Measurements from ENCODE around the gene RANBP10.

RANBP10 gene

DNA sequence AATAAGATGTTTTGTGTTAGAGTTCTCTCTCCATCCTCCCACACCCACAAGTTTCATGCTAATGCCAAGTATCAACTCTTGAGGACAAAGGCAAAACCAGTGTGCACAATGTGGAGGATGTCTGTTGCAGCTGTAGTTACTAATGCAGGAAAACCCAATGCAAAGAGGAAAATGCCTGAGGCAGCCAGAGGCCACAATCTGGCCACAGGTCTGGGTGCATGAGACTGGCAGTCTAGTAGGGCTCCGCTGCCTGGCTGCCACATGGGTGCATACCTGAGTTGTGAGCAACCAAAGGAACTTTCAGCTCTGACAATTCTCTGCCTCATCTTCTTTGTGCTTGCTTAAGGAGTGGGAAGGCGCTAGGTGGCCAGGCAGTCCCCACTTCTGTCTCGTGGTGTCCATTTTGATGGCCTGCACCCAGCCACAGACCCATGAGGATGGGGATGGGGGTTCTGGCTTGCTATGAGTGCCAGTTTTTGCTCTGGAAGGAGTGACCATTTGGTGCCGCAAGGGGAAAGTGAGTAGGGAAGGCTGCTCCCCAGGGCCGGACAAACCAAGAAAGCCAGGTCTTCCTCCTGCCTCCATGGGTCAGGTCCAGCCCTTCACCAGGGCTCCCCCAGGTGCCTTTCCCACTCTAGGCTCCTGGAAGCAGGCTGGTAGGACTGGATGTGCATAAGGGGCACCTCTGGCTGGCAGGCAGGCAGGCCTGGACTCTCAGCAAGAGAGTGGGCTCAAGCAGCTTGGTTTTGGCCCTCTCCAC is 83.0 kb downstream of the RANBP10 start:
- Histone ChIP-seq H3K4me1 (ENCODE audit: insufficient read depth, low read length, poor library complexity, severe bottlenecking) (peaks cover 9% of the 10 kb centered on the region), H3K4me3 (ENCODE audit: low read length, poor library complexity, severe bottlenecking) (no peak overlapping the region), H3K27me3 (ENCODE audit: insufficient read depth, low read length, poor library complexity, severe bottlenecking) (no peaks in the 10 kb centered on the region), H2AFZ (ENCODE audit: low read length) (no peak overlapping the region), H3K9ac (ENCODE audit: low read depth, low read length, poor library complexity, severe bottlenecking) (no peak overlapping the region), H4K20me1 (ENCODE audit: insufficient read depth, low read length, poor library complexity, severe bottlenecking) (peaks cover 3% of the 10 kb centered on the region), H3K4me2 (ENCODE audit: low read depth, low read length, poor library complexity, severe bottlenecking) (no peak overlapping the region), H3K79me2 (ENCODE audit: insufficient read depth, low read length) (peaks cover 7% of the 10 kb centered on the region), H3K9me2 (replicated peaks; ENCODE audit: low read depth, low read length) (no peaks in the 10 kb centered on the region), H3K36me3 (ENCODE audit: insufficient read depth, low read length) (peaks cover 35% of the 10 kb centered on the region; the same call in 1 of the 2 replicates), H3K9me3 (ENCODE audit: insufficient read depth, low read depth, low read length) (no peaks in the 10 kb centered on the region), H3F3A (ENCODE audit: low read depth) (no peaks in the 10 kb centered on the region)
- TF ChIP-seq, protein P1, sequence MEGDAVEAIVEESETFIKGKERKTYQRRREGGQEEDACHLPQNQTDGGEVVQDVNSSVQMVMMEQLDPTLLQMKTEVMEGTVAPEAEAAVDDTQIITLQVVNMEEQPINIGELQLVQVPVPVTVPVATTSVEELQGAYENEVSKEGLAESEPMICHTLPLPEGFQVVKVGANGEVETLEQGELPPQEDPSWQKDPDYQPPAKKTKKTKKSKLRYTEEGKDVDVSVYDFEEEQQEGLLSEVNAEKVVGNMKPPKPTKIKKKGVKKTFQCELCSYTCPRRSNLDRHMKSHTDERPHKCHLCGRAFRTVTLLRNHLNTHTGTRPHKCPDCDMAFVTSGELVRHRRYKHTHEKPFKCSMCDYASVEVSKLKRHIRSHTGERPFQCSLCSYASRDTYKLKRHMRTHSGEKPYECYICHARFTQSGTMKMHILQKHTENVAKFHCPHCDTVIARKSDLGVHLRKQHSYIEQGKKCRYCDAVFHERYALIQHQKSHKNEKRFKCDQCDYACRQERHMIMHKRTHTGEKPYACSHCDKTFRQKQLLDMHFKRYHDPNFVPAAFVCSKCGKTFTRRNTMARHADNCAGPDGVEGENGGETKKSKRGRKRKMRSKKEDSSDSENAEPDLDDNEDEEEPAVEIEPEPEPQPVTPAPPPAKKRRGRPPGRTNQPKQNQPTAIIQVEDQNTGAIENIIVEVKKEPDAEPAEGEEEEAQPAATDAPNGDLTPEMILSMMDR (conservative IDR thresholded peaks at IDR 0.05; ENCODE audit: low read length) = no peak
- no peak for TF ChIP-seq EZH2phosphoT487 (IDR thresholded peaks at IDR 0.05; ENCODE audit: borderline replicate concordance)

DNA sequence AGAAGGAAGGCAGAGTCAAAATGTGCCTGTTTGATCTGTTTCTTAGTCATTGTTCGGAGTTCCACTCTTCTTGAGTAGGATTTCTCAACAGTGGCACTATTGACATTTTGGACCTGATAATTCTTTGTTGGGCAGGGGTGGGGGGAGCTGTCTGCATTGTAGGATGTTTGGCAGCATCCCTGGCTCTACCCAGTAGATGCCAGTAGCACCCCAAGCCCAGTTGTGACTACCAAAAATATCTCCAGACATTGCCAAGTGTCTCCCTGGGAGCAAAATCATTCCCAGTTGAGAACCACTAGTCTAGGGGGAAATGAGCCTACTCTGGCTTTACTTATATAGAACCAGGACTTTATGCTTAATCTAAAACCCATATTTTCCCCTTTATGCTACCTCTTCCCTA is 86.1 kb downstream of the RANBP10 start:
- Histone ChIP-seq H3K9ac (ENCODE audit: low read depth, low read length, poor library complexity, severe bottlenecking) (peak overlapping the region; percentile 84), H3K9me3 (ENCODE audit: insufficient read depth, low read depth, low read length) (no peaks in the 10 kb centered on the region), H3K27me3 (ENCODE audit: insufficient read depth, low read length, poor library complexity, severe bottlenecking) (no peaks in the 10 kb centered on the region), H3K36me3 (ENCODE audit: insufficient read depth, low read length) (peaks cover 13% of the 10 kb centered on the region; the same call in 1 of the 2 replicates), H3F3A (ENCODE audit: low read depth) (no peaks in the 10 kb centered on the region), H3K4me1 (ENCODE audit: insufficient read depth, low read length, poor library complexity, severe bottlenecking) (peaks cover 28% of the 10 kb centered on the region), H3K4me3 (ENCODE audit: low read length, poor library complexity, severe bottlenecking) (peak overlapping the region; percentile 79), H3K9me2 (replicated peaks; ENCODE audit: low read depth, low read length) (no peaks in the 10 kb centered on the region), H2AFZ (ENCODE audit: low read length) (no peak overlapping the region), H3K79me2 (ENCODE audit: insufficient read depth, low read length) (peaks cover 38% of the 10 kb centered on the region), H3K4me2 (ENCODE audit: low read depth, low read length, poor library complexity, severe bottlenecking) (peak overlapping the region; percentile 82), H4K20me1 (ENCODE audit: insufficient read depth, low read length, poor library complexity, severe bottlenecking) (peaks cover 9% of the 10 kb centered on the region)
- TF ChIP-seq, protein P1 (conservative IDR thresholded peaks at IDR 0.05; ENCODE audit: low read length) = no peak
- TF ChIP-seq EZH2phosphoT487 (IDR thresholded peaks at IDR 0.05; ENCODE audit: borderline replicate concordance) = no peak

DNA sequence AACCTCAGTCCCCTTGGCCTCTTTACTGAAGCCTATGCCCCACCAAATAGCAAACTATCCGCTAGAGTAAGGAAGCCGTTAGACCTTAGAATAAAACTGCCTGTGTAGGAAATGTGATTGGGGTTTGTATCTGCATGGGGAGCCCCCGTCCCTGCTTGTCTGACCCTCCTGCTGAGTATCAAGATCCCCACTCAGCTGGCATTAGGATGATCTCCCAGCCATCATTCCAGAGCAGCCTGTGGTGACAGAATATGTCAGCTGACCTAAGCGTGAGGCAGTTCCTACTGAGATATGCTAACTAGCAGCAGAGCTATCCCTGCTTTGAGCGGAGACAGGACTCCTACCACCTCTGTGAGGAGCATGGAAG is 86.6 kb downstream of the RANBP10 start:
- Histone ChIP-seq H3K36me3 (ENCODE audit: insufficient read depth, low read length) (peaks cover 8% of the 10 kb centered on the region; the same call in 1 of the 2 replicates), H3K4me2 (ENCODE audit: low read depth, low read length, poor library complexity, severe bottlenecking) (peak overlapping the region; percentile 82)

More for the DNA sequence above, 86.6 kb downstream of the RANBP10 start:
- Histone ChIP-seq H3K27me3 (ENCODE audit: insufficient read depth, low read length, poor library complexity, severe bottlenecking) (no peaks in the 10 kb centered on the region), H2AFZ (ENCODE audit: low read length) (peak overlapping the region; percentile 83), H3K9me2 (replicated peaks; ENCODE audit: low read depth, low read length) (no peaks in the 10 kb centered on the region), H3K4me3 (ENCODE audit: low read length, poor library complexity, severe bottlenecking) (peak overlapping the region; percentile 79), H4K20me1 (ENCODE audit: insufficient read depth, low read length, poor library complexity, severe bottlenecking) (peaks cover 12% of the 10 kb centered on the region), H3K9ac (ENCODE audit: low read depth, low read length, poor library complexity, severe bottlenecking) (peak overlapping the region; percentile 84), H3K4me1 (ENCODE audit: insufficient read depth, low read length, poor library complexity, severe bottlenecking) (peaks cover 31% of the 10 kb centered on the region), H3K9me3 (ENCODE audit: insufficient read depth, low read depth, low read length) (no peaks in the 10 kb centered on the region), H3F3A (ENCODE audit: low read depth) (no peaks in the 10 kb centered on the region), H3K79me2 (ENCODE audit: insufficient read depth, low read length) (peaks cover 41% of the 10 kb centered on the region)
- TF ChIP-seq, protein P1 (conservative IDR thresholded peaks at IDR 0.05; ENCODE audit: low read length) = no peak

Data from Loucy (cell line).